ENCODE measurements around the gene TCEANC. TPM values are rescaled to one million over a fixed set of nuclear protein-coding genes. Genes with fewer than 3 reads are reported as not detected.
A peak's percentile ranks its signal among the peaks of the same experiment; 100 is the strongest.

The TCEANC gene
- total RNA-seq, result 2.0 to 3.2 TPM (median 2.5 TPM) in 3 replicates
- long read RNA-seq, partial matches to known transcripts, result 0 of 1 reads
- long read RNA-seq, other reads (novel, unspliced or antisense), result 1 of 1 reads

GRCh38 chrX:13652850-13653693 lies at the start of gene TCEANC:
TSS of gene TCEANC (plus strand) at chrX:13653141. CDS start at chrX:13662509, 9,368 bp downstream.
- no peak for TF ChIP-seq CTCF (IDR thresholded peaks at IDR 0.05)
- H3K4me3 Mint-ChIP-seq (ENCODE audit: unreplicated experiment), result peak within 1 kb of the TSS; percentile 79
- peak within 1 kb of the TSS; percentile 93 for H3K27ac Mint-ChIP-seq (ENCODE audit: unreplicated experiment)

GRCh38 chrX:13605611-13606010 lies 47.3 kb upstream of the TCEANC start:
- Mint-ChIP-seq H3K4me1 (ENCODE audit: low read depth) (peaks cover 8% of the 10 kb centered on the region), H3K36me3 (ENCODE audit: low read depth) (peaks cover 2% of the 10 kb centered on the region), H3K27me3 (ENCODE audit: low read depth) (peaks cover 2% of the 10 kb centered on the region), H3K9me3 (ENCODE audit: low read depth) (peaks cover 4% of the 10 kb centered on the region), H3K27ac (ENCODE audit: unreplicated experiment) (no peak overlapping the region), H3K4me3 (ENCODE audit: unreplicated experiment) (no peak overlapping the region)
- TF ChIP-seq CTCF (IDR thresholded peaks at IDR 0.05), result no peak
- no peak for DNase-seq (ENCODE audit: low spot score)

More at GRCh38 chrX:13652850-13653693, at the start of gene TCEANC:
- no peaks in the 10 kb centered on the region for H3K9me3 Mint-ChIP-seq (ENCODE audit: low read depth)
- H3K4me1 Mint-ChIP-seq (ENCODE audit: low read depth), result peaks cover 14% of the 10 kb centered on the region
- peak; percentile 98 for DNase-seq (ENCODE audit: low spot score)
- H3K27me3 Mint-ChIP-seq (ENCODE audit: low read depth), result no peaks in the 10 kb centered on the region
- H3K36me3 Mint-ChIP-seq (ENCODE audit: low read depth), result no peaks in the 10 kb centered on the region

GRCh38 chrX:13607331-13607995 lies 45.5 kb upstream of the TCEANC start:
- no peak overlapping the region for H3K4me3 Mint-ChIP-seq (ENCODE audit: unreplicated experiment)
- TF ChIP-seq CTCF (IDR thresholded peaks at IDR 0.05), result no peak
- no peak overlapping the region for H3K27ac Mint-ChIP-seq (ENCODE audit: unreplicated experiment)
- H3K27me3 Mint-ChIP-seq (ENCODE audit: low read depth), result peaks cover 2% of the 10 kb centered on the region
- H3K4me1 Mint-ChIP-seq (ENCODE audit: low read depth), result no peaks in the 10 kb centered on the region
- DNase-seq (ENCODE audit: low spot score), result no peak
- H3K9me3 Mint-ChIP-seq (ENCODE audit: low read depth), result peaks cover 4% of the 10 kb centered on the region
- peaks cover 2% of the 10 kb centered on the region for H3K36me3 Mint-ChIP-seq (ENCODE audit: low read depth)

GRCh38 chrX:13607996-13608365 lies 45.0 kb upstream of the TCEANC start:
- Mint-ChIP-seq H3K27me3 (ENCODE audit: low read depth) (peaks cover 2% of the 10 kb centered on the region), H3K4me3 (ENCODE audit: unreplicated experiment) (no peak overlapping the region), H3K9me3 (ENCODE audit: low read depth) (peaks cover 4% of the 10 kb centered on the region), H3K4me1 (ENCODE audit: low read depth) (no peaks in the 10 kb centered on the region), H3K27ac (ENCODE audit: unreplicated experiment) (no peak overlapping the region), H3K36me3 (ENCODE audit: low read depth) (peaks cover 2% of the 10 kb centered on the region)
- no peak for DNase-seq (ENCODE audit: low spot score)
- TF ChIP-seq CTCF (IDR thresholded peaks at IDR 0.05), result no peak

- DNase-seq (ENCODE audit: low spot score), result no peak
- Mint-ChIP-seq H3K9me3 (ENCODE audit: low read depth) (peaks cover 2% of the 10 kb centered on the region), H3K4me1 (ENCODE audit: low read depth) (no peaks in the 10 kb centered on the region), H3K27ac (ENCODE audit: unreplicated experiment) (no peak overlapping the region), H3K4me3 (ENCODE audit: unreplicated experiment) (no peak overlapping the region), H3K27me3 (ENCODE audit: low read depth) (peaks cover 2% of the 10 kb centered on the region), H3K36me3 (ENCODE audit: low read depth) (no peaks in the 10 kb centered on the region)
- no peak for TF ChIP-seq CTCF (IDR thresholded peaks at IDR 0.05)
These were observed 38.8 kb upstream of the TCEANC start for GRCh38 chrX:13614154-13614553.

Measured in chondrocyte (in vitro differentiated cells).